GM20000 (cell line): Measurements from ENCODE around the gene PALLD.

Experiments
- DNase-seq: peaks from one replicate; pipeline ENCODE4 v3.0.0; 2012; ENCODE audit warnings: low spot score
- TF ChIP-seq, protein P1 (sequence below): IDR thresholded peaks from 2 replicates; pipeline ENCODE4 v1.5.1; 2012; ENCODE audit warnings: mild to moderate bottlenecking, control low read depth; ENCODE audit errors: extremely low read depth, missing control alignments

PALLD gene

DNA sequence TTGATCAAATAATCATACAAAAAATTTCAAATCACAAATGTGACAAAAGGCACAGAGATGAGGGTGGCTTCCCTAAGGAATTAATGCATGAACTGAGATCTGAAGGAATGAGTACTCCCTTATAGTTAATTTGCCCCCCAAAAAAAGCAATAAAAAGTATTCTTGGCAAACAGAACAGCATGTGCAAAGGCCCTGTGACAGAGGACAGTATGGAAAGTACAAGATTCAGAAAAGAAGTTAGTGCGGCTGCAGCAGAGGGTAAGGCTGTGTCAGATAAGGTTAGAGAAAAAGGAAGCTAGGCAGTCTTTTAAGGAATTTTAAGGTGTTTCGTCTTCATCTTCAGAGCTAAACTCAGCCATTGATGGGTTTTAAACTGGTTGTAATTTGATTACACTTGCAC lies 23.9 kb upstream of the PALLD start:
- TF ChIP-seq, protein P1, sequence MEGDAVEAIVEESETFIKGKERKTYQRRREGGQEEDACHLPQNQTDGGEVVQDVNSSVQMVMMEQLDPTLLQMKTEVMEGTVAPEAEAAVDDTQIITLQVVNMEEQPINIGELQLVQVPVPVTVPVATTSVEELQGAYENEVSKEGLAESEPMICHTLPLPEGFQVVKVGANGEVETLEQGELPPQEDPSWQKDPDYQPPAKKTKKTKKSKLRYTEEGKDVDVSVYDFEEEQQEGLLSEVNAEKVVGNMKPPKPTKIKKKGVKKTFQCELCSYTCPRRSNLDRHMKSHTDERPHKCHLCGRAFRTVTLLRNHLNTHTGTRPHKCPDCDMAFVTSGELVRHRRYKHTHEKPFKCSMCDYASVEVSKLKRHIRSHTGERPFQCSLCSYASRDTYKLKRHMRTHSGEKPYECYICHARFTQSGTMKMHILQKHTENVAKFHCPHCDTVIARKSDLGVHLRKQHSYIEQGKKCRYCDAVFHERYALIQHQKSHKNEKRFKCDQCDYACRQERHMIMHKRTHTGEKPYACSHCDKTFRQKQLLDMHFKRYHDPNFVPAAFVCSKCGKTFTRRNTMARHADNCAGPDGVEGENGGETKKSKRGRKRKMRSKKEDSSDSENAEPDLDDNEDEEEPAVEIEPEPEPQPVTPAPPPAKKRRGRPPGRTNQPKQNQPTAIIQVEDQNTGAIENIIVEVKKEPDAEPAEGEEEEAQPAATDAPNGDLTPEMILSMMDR: no peak
- DNase-seq: no peak

DNA sequence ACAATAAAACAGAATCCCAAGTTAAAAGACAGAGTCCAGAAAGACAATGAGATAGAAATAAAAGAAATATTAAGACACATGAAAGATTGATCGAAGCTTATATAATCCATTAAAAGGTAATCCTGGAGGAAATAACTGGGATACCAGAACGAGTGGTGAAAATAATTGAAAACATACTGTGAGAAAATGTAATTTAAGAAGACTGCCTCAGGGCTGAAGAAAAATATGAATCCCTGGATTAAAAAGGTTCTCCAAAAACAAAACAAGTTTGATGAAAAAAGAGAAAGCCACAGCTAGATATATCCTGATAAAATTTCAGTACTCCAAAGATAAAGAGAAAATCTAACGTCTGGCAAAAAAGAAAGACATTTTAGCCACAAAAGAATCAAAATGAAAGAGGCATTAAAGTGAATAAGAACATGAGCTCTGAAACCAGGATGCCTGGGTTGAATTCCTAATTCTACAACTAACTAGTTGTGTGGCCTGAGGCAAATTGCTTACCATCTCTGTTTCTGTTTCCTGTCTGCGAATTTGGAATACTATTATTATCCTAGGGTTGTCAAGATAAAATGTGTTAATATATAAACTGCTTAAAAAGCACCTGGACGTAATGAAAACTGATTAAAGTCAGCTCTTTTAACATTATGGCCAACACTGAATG lies 22.1 kb upstream of the PALLD start:
- TF ChIP-seq, protein P1: no peak
- DNase-seq: no peak

DNA sequence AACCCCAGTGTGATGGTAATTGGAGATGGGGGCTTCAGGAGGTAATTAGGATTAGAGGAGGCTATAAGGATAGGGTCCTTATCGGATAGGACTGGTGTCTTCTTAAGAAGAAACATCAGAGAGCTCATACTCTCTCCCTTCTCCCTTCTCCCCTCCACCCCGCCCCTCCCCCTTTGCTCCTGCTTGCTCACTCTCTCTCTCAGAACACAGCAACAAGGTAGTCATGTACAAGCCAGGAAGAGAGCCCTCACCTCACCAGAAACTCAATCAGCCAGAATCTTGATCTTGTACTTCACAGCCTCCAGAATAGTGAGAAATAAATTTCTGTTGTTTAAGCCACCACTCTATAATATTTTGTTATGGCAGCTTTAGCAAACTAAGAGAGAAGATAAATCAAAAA lies 21.1 kb upstream of the PALLD start:
- TF ChIP-seq, protein P1: no peak
- DNase-seq: no peak

DNA sequence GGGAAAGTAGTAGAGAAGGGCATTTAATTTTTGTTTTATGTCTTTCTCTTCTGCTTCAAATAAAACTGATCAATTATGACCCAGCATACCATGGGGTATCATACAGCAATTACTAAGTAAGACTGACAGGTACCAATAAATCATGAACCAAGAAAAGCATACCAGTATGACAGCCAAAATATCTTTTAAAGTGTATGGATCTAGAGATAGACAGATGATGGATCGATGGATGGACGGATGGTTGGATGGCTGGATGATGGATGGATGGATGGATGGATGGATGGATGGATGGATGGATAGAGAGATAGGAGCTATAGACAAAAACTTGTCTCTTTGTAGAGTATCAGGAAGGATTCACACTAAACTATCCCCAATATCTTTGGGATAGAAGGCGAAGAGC lies 18.0 kb upstream of the PALLD start:
- DNase-seq: no peak
- TF ChIP-seq, protein P1: no peak

DNA sequence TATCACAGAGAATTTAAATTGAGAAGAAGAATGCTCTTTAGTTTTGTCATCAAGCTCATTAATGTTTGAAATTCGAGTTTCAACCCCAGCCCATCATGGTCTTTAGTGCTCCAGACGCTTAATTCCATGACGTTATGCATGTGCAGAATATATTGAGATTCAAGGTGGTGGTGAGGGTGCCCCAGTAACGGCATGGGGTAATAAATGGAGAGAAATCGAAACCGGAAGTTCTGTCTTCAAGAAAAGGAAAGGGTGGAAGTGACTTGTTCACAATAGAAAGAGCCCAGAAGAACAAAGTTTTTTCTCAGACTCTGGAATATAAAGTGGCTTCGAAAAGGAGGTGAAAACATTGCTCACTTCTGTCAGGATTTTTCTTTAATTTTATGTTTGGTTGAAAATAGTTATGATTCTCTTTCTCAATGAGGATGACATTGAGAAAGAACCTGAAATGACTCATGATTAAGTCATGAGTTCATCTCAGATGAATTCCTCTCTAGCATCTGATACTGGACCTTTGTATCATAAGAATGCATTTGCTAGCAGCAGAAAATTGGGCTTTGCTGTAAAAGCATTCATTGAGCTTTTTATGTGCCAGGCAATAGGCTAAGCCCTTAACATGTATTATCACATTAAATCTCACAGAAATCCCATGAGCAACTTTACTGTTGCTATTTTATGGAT lies 15.8 kb upstream of the PALLD start:
- TF ChIP-seq, protein P1: no peak
- DNase-seq: peak; percentile 25

DNA sequence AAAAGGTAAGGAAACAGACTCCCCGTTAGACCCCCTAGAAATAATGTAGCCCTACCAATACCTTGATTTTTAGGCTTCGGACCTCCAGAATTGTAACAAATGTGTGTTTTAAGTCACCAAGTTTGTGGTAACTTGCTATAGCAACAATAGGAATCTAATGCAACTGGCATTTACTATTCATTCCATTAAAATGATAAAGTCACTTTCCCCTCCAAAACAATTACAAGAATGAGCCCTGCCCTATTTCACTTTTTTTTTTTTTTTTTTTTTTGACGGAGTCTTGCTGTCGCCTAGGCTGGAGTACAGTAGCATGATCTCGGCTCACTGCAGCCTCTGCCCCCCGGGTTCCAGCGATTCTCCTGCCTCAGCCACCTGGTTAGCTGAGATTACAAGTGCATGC lies 13.0 kb upstream of the PALLD start:
- no peak for DNase-seq
- TF ChIP-seq, protein P1: no peak

DNA sequence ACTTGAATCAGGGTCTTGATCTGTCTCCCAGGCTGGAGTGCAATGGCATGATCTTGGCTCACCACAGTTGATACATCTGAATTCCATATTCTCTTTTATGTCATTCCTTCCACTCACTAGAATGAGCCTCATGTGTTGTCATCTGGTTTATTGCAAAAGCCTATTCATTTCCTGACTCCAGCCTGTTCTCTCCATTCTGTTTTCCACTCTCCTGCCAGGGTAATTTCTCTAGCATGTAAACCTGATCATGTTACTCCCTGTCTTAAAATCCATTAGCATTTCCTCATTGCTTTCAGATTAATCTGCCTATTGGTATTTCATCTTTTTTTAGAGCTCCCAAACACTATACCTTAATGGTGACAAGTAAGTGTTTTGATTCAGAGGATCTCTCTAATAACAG lies 12.2 kb upstream of the PALLD start:
- TF ChIP-seq, protein P1: no peak
- no peak for DNase-seq
